Glomerular endothelial cell (primary cell): ENCODE data around the gene LPCAT4. TPM values are rescaled to one million over a fixed set of nuclear protein-coding genes. Genes with fewer than 3 reads are reported as not detected.
"Not testable (repeated sequence)": the region's sequence is repeated elsewhere in the genome, so short reads cannot be mapped to it uniquely, and the experiment has no call there.

ENCODE experiments used
- DNase-seq: peaks from one replicate; pipeline ENCODE4 v3.0.0-alpha.2; 2011; ENCODE audit warnings: low read depth, low spot score; ENCODE audit errors: extremely low read depth
- total RNA-seq: library from RNA; depleted of rRNA; stranded (reverse); fragments of >200 nt; gene quantifications from 2 replicates; pipeline ENCODE4 v1.2.3, GENCODE V29; 2015

LPCAT4 gene
- 15.1 and 19.6 TPM in 2 replicates for total RNA-seq

GRCh38 chr15:34367101-34368081 lies at the start of gene LPCAT4:
LPCAT4 (minus strand) TSS chr15:34367196; CDS start chr15:34367100, 96 bp downstream.
- peak; percentile 2 for DNase-seq

- DNase-seq: not testable (repeated sequence)
These were observed 42.5 kb upstream of the LPCAT4 start for GRCh38 chr15:34409511-34409910.

- not testable (repeated sequence) for DNase-seq
These were observed 42.0 kb upstream of the LPCAT4 start for GRCh38 chr15:34408973-34409372.

GRCh38 chr15:34403899-34404298 lies 36.9 kb upstream of the LPCAT4 start:
- not testable (repeated sequence) for DNase-seq

GRCh38 chr15:34403160-34403598 lies 36.2 kb upstream of the LPCAT4 start:
- DNase-seq: not testable (repeated sequence)

GRCh38 chr15:34397637-34398259 lies 30.8 kb upstream of the LPCAT4 start:
- DNase-seq: not testable (repeated sequence)

- DNase-seq: not testable (repeated sequence)
These were observed 26.0 kb upstream of the LPCAT4 start for GRCh38 chr15:34392981-34393380.

- DNase-seq: not testable (repeated sequence)
These were observed 22.6 kb upstream of the LPCAT4 start for GRCh38 chr15:34389594-34390086.

- not testable (repeated sequence) for DNase-seq
These were observed 15.0 kb upstream of the LPCAT4 start for GRCh38 chr15:34381829-34382521.

GRCh38 chr15:34380491-34380890 lies 13.5 kb upstream of the LPCAT4 start:
- not testable (repeated sequence) for DNase-seq

- DNase-seq: no peak
These were observed 9.9 kb upstream of the LPCAT4 start for GRCh38 chr15:34376856-34377255.

- not testable (repeated sequence) for DNase-seq
These were observed 8.5 kb upstream of the LPCAT4 start for GRCh38 chr15:34375541-34375940.

- DNase-seq: no peak
These were observed 7.8 kb upstream of the LPCAT4 start for GRCh38 chr15:34374816-34375215.

GRCh38 chr15:34373951-34374350 lies 7.0 kb upstream of the LPCAT4 start:
- no peak for DNase-seq

GRCh38 chr15:34370643-34371042 lies 3.6 kb upstream of the LPCAT4 start:
- DNase-seq: no peak

- no peak for DNase-seq
These were observed 3.1 kb upstream of the LPCAT4 start for GRCh38 chr15:34370129-34370528.

- DNase-seq: no peak
These were observed 528 bp downstream of the LPCAT4 start for GRCh38 chr15:34366271-34367065.

GRCh38 chr15:34365836-34366235 lies 1.2 kb downstream of the LPCAT4 start:
- no peak for DNase-seq

- DNase-seq: no peak
These were observed 1.7 kb downstream of the LPCAT4 start for GRCh38 chr15:34365091-34365825.
